Uterus (tissue), 2 donors: ENCODE results near the gene GPX4.

ENCODE experiments used
- POLR2A ChIP-seq, 2 donors: fragments of 450-650 bp; IDR thresholded peaks; one replicate each; pipeline ENCODE4 v1.6.1; 2016; ENCODE audit warnings: antibody characterized with exemption in 2 of 2, mild to moderate bottlenecking in 1 of 2, moderate library complexity in 1 of 2
- TF ChIP-seq, protein P1 (sequence below), 4 experiments: fragments of 200-600 bp in 2 of 4; fragments of 450-650 bp in 2 of 4; sonication (generic) in 2 of 4; IDR thresholded peaks; one replicate each; pipeline ENCODE4 v1.5.1; 2016 to 2019; ENCODE audit warnings: antibody characterized with exemption in 4 of 4, mild to moderate bottlenecking in 2 of 4, moderate library complexity in 1 of 4

DNA sequence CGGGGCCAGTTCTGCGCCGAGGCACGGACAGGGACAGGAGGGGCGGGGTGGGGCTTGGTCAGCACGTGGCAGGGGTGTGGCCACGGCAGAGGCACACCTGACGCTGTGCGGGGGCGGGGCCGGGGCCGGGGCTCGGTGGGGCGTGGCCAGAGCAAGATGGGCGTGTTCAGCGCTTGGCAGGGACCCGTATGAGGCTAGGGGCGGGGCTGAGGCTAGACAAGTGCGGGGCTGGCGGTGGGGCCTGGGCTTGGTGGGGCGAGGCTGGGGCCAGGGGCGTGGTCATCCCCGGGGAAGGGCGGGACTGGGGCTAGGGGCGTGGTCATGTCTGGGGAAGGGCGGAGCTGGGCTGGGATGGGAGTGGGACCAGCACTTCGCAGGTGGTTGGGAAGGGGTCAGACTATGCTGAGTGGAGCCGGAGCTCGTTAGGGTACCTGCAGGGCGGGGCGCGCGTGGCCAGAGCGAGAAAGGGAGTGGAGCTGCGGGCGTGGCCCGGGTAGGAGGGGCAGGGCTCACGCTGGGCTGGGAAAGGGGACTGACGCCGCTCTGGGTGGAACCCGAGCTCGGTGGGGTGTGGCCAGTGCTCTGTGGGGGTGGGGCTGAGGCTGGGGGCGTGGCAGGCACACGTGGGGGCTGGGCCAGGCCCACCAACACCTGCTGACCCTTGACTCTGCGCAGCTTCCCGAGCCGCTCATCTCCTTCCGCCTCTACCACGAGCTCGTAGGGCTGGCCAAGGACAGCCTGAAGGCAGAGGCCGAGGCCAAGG, 21.4 kb upstream of the GPX4 start:
- TF ChIP-seq, protein P1, sequence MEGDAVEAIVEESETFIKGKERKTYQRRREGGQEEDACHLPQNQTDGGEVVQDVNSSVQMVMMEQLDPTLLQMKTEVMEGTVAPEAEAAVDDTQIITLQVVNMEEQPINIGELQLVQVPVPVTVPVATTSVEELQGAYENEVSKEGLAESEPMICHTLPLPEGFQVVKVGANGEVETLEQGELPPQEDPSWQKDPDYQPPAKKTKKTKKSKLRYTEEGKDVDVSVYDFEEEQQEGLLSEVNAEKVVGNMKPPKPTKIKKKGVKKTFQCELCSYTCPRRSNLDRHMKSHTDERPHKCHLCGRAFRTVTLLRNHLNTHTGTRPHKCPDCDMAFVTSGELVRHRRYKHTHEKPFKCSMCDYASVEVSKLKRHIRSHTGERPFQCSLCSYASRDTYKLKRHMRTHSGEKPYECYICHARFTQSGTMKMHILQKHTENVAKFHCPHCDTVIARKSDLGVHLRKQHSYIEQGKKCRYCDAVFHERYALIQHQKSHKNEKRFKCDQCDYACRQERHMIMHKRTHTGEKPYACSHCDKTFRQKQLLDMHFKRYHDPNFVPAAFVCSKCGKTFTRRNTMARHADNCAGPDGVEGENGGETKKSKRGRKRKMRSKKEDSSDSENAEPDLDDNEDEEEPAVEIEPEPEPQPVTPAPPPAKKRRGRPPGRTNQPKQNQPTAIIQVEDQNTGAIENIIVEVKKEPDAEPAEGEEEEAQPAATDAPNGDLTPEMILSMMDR (IDR thresholded peaks at IDR 0.05) = no peak
- no peak for TF ChIP-seq POLR2A (IDR thresholded peaks at IDR 0.05)
